ENCODE results near the gene RCOR2.

DNA sequence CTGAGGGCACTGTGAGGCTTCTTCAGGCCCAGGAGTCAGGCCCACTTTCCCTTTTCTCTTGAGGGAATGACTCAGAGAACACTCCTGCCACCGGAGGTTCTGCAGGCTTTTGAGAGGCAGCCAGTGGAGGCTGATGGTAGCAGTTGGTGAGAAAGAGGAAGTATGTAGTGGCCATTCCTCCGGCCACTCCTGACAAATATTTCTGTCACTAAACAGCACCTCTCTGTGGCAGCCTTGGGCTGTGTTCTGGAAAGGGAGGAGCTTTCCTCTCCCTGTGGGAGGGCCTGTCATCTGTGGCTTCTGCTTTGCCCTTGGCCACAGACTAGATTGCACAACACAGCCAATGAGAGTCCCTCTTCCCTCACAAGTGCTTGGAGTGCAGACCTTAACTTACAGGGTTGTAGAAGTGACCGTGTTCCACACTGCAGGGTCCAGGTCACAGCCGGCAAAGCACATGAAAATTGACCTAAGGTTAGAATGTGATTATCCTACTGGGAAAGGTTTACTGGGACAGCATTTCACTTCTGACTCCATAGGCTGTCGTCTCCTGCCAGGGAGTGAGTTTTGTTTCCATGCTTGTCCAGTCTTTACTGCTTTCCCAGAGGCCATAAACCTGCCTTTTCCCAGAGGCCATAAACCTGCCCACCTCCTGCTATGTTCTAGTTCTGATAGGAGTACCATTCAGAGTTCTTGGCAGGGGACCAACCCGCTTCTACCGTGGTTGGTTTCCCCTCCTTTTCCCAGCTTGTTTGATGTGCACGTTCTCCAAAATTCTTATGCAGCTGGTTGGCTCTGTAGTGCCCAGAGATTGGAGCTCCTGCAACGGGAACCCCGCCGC, 44.8 kb downstream of the RCOR2 start:
- TF ChIP-seq, protein P1, sequence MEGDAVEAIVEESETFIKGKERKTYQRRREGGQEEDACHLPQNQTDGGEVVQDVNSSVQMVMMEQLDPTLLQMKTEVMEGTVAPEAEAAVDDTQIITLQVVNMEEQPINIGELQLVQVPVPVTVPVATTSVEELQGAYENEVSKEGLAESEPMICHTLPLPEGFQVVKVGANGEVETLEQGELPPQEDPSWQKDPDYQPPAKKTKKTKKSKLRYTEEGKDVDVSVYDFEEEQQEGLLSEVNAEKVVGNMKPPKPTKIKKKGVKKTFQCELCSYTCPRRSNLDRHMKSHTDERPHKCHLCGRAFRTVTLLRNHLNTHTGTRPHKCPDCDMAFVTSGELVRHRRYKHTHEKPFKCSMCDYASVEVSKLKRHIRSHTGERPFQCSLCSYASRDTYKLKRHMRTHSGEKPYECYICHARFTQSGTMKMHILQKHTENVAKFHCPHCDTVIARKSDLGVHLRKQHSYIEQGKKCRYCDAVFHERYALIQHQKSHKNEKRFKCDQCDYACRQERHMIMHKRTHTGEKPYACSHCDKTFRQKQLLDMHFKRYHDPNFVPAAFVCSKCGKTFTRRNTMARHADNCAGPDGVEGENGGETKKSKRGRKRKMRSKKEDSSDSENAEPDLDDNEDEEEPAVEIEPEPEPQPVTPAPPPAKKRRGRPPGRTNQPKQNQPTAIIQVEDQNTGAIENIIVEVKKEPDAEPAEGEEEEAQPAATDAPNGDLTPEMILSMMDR (IDR thresholded peaks at IDR 0.05): peak; percentile 15 to 71 (median 62)
- TF ChIP-seq POLR2A (IDR thresholded peaks at IDR 0.05): peak in 1 of 2 donors; percentile 77

Measured in adrenal gland (tissue), 5 donors.